DND-41 (cell line): ENCODE data around the gene TUBA4B.

Experiments
- EZH2 ChIP-seq: IDR thresholded peaks from 3 replicates; pipeline ENCODE4 v1.6.1; 2012; ENCODE audit warnings: borderline replicate concordance, low read depth, mild to moderate bottlenecking, moderate library complexity, low read length, inconsistent platforms; ENCODE audit not compliant: severe bottlenecking
- TF ChIP-seq, protein P1 (sequence below): IDR thresholded peaks from 2 replicates; pipeline ENCODE4 v1.5.1; 2012; ENCODE audit warnings: borderline replicate concordance, low read length, moderate library complexity, mild to moderate bottlenecking; ENCODE audit not compliant: poor library complexity, severe bottlenecking; ENCODE audit errors: extremely low read depth

DNA sequence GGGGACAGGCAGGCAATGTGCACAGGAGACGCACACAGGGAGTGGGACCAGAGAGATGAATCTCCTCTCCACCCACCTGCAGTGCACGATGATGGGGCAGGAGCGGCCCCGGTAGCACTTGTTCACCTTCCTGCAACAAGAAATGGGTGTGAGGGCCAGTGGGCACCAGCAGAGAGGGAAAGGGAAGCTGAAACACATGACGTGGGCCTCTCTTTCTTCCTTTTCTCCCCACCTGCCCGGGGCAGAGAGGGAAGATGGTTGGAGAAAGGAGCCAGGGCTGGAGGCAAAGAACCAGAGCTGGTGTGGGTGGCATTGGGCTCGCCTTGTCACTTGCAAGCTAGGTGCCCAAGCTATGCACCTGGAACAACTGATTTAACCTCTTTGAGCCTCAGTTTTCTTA lies 38.4 kb downstream of the TUBA4B start:
- TF ChIP-seq, protein P1, sequence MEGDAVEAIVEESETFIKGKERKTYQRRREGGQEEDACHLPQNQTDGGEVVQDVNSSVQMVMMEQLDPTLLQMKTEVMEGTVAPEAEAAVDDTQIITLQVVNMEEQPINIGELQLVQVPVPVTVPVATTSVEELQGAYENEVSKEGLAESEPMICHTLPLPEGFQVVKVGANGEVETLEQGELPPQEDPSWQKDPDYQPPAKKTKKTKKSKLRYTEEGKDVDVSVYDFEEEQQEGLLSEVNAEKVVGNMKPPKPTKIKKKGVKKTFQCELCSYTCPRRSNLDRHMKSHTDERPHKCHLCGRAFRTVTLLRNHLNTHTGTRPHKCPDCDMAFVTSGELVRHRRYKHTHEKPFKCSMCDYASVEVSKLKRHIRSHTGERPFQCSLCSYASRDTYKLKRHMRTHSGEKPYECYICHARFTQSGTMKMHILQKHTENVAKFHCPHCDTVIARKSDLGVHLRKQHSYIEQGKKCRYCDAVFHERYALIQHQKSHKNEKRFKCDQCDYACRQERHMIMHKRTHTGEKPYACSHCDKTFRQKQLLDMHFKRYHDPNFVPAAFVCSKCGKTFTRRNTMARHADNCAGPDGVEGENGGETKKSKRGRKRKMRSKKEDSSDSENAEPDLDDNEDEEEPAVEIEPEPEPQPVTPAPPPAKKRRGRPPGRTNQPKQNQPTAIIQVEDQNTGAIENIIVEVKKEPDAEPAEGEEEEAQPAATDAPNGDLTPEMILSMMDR: no peak
- no peak for TF ChIP-seq EZH2
